Hematopoietic multipotent progenitor cell treated with erythropoietin and hydrocortisone succinate and interleukin-3 and kit ligand, for 4 days (in vitro differentiated cells): ENCODE measurements around the gene SH3PXD2B.
"Not testable (repeated sequence)": the region's sequence is repeated elsewhere in the genome, so short reads cannot be mapped to it uniquely, and the experiment has no call there.

Experiments used
- DNase-seq: peaks from one replicate; pipeline ENCODE4 v3.0.0-alpha.2; 2015

SH3PXD2B gene

GRCh38 chr5:172291837-172292236 lies 162.5 kb downstream of the SH3PXD2B start:
- DNase-seq: not testable (repeated sequence)

- DNase-seq: no peak
Observed at GRCh38 chr5:172288465-172288864, 165.9 kb downstream of the SH3PXD2B start.

- not testable (repeated sequence) for DNase-seq
Observed at GRCh38 chr5:172287140-172287539, 167.2 kb downstream of the SH3PXD2B start.

- no peak for DNase-seq
Observed at GRCh38 chr5:172285226-172286143, 168.8 kb downstream of the SH3PXD2B start.

- DNase-seq: peak; percentile 83
Observed at GRCh38 chr5:172284611-172284980, 169.7 kb downstream of the SH3PXD2B start.

GRCh38 chr5:172283862-172284610 lies 170.3 kb downstream of the SH3PXD2B start:
- peak; percentile 75 for DNase-seq

- peak; percentile 83 for DNase-seq
Observed at GRCh38 chr5:172283020-172283861, 171.1 kb downstream of the SH3PXD2B start, which contains the start of gene UBTD2. TSS of gene UBTD2 (minus strand) at chr5:172283764. CDS start at chr5:172283665, 99 bp downstream.

GRCh38 chr5:172282272-172283019 lies 171.9 kb downstream of the SH3PXD2B start:
- no peak for DNase-seq

- no peak for DNase-seq
Observed at GRCh38 chr5:172281346-172281745, 173.0 kb downstream of the SH3PXD2B start.

- no peak for DNase-seq
Observed at GRCh38 chr5:172280929-172281328, 173.4 kb downstream of the SH3PXD2B start.

GRCh38 chr5:172280317-172280716 lies 174.0 kb downstream of the SH3PXD2B start:
- DNase-seq: no peak

GRCh38 chr5:172278356-172278755 lies 176.0 kb downstream of the SH3PXD2B start:
- DNase-seq: no peak

- no peak for DNase-seq
Observed at GRCh38 chr5:172276214-172276613, 178.1 kb downstream of the SH3PXD2B start.
